Mucosa of descending colon (tissue), 3 donors: ENCODE measurements around the gene BEGAIN. TPM values are rescaled to one million over a fixed set of nuclear protein-coding genes. Genes with fewer than 3 reads are reported as not detected.

Experiments
- ATAC-seq: fragments of 200-7000 bp; cut with Tn5 transposase; one replicate; pipeline ENCODE4 v1.9.1; 2020; ENCODE audit warnings: mild to moderate bottlenecking, moderate library complexity
- DNase-seq, 3 donors: peaks; one replicate each; pipeline ENCODE4 v3.0.0-alpha.2; 2020
- H3K36me3 ChIP-seq: fragments of 200-600 bp; one replicate; pipeline ENCODE4 v1.8.0; 2021; ENCODE audit warnings: low read depth, mild to moderate bottlenecking
- H3K4me1 ChIP-seq: fragments of 200-600 bp; one replicate; pipeline ENCODE4 v1.8.0; 2021; ENCODE audit warnings: low read depth, mild to moderate bottlenecking
- H3K4me3 ChIP-seq: fragments of 200-600 bp; one replicate; pipeline ENCODE4 v1.8.0; 2021; ENCODE audit warnings: mild to moderate bottlenecking
- H3K9me3 ChIP-seq: fragments of 200-600 bp; one replicate; pipeline ENCODE4 v1.8.0; 2021; ENCODE audit warnings: mild to moderate bottlenecking
- intact Hi-C, 2 donors: fragments of 100-400 bp; cut with DNase I in 1 of 2; cut with micrococcal nuclease in 1 of 2; formaldehyde crosslinking; loops; one replicate each; pipeline versions ENCODE4 v1.11.0 to v1.11.1; 2022; cut with DNase I, micrococcal nuclease
- total RNA-seq, 3 donors: library from RNA; stranded (reverse); fragmentation: NEBNext Ultra II Directional in 2 of 3; extraction: Animal tissue kit (Norgen Biotek cat#: 25700) in 2 of 3; gene quantifications; one replicate each; pipeline versions ENCODE4 v1.2.1 to v1.2.4, GENCODE V29; 2021 to 2023
- TF ChIP-seq, protein P1 (sequence below): fragments of 200-600 bp; IDR thresholded peaks from one replicate; pipeline ENCODE4 v1.8.0; 2022; ENCODE audit warnings: antibody characterized with exemption, mild to moderate bottlenecking
- donor health status: DM: no; HTN: no; CAD: no; lungs with moderate emphysema.
- donor health status: DM: no; HTN: no; CAD: no.
- donor health status: DM: no; HTN: yes; CAD: no.

BEGAIN gene
- total RNA-seq, 3 donors from 2014 or later, result 0.75 to 2.5 (median 1.1) TPM

DNA sequence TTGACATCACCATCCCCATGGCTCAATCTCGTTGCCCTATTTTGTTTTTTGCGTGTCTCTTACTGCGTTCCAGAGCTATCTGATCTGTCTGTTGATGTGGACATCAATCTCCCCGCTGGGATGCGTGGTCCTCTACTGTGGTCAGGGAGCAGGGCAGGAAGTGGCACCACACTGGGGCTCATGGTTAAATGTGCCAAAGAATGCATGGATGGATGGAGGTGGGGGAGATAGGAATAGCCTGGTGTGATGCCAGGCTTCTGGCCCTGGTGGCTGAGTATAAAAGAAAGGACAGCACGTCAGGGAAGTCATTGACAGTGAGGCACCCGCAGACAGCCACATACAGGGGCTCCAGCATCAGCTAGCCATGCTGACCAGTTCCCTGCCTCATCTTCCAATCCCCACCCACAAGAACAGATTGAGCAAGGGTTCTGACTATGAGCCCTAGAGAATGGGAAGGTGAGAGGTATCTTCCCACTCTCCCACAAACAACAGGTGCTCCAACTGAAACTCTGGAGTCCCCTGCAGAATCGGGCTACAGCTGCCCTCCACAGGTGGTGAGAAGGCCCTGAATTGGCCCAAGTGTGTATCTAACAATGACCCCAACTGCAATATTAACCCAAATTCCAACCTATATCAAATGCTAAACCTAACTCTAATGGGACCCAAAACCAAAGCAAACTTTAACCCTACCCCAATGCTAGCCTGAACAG lies 2.7 kb upstream of the BEGAIN start:
- DNase-seq (no peak), ATAC-seq (no peak)
- H3K4me1 ChIP-seq, result peaks cover 3% of the 10 kb centered on the region
- intact Hi-C loops, result no loop called here
- H3K4me3 ChIP-seq, result no peak overlapping the region
- no peaks in the 10 kb centered on the region for H3K36me3 ChIP-seq
- TF ChIP-seq, protein P1, sequence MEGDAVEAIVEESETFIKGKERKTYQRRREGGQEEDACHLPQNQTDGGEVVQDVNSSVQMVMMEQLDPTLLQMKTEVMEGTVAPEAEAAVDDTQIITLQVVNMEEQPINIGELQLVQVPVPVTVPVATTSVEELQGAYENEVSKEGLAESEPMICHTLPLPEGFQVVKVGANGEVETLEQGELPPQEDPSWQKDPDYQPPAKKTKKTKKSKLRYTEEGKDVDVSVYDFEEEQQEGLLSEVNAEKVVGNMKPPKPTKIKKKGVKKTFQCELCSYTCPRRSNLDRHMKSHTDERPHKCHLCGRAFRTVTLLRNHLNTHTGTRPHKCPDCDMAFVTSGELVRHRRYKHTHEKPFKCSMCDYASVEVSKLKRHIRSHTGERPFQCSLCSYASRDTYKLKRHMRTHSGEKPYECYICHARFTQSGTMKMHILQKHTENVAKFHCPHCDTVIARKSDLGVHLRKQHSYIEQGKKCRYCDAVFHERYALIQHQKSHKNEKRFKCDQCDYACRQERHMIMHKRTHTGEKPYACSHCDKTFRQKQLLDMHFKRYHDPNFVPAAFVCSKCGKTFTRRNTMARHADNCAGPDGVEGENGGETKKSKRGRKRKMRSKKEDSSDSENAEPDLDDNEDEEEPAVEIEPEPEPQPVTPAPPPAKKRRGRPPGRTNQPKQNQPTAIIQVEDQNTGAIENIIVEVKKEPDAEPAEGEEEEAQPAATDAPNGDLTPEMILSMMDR, result no peak
- H3K9me3 ChIP-seq, result no peaks in the 10 kb centered on the region

DNA sequence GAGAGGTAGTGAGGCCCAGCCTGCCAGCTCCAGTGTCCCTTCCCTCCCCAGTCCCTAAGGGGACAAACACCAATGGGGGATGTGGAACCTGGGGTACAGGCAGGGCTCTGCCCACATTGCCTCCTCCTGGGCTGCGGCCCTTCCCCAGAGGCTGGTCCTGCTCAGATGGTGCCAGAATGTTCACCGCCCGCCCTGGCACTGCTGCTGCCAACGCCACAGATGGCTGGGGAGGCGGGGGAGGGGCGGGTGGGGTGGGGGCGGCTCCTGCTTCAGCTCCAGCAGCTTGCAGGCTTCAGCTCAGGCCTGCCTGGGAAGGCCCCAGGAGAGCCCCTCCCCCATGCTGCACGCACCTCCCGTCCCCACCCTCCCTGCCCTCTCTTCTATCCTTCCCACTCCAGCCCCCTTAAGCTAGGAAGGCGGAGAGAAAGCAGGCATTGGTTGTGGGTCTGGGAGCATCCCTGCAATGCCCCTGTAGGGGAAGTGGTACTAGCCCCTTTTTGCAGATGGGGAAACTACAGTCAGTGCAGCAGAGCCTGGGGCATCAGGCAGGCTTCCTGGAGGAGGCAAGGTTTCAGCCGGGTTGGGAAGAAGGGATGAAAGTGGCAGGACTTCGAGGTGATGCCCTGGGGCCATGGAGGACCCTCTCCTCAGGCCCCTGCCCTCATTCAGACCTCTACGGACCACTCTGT lies 2.0 kb upstream of the BEGAIN start:
- intact Hi-C loops, result no loop called here
- ATAC-seq, result no peak
- peak in 1 of 3 donors; percentile 15 for DNase-seq
- H3K36me3 ChIP-seq, result no peaks in the 10 kb centered on the region
- TF ChIP-seq, protein P1, result no peak
- no peaks in the 10 kb centered on the region for H3K9me3 ChIP-seq
- peaks cover 3% of the 10 kb centered on the region for H3K4me1 ChIP-seq
- H3K4me3 ChIP-seq, result no peak overlapping the region

DNA sequence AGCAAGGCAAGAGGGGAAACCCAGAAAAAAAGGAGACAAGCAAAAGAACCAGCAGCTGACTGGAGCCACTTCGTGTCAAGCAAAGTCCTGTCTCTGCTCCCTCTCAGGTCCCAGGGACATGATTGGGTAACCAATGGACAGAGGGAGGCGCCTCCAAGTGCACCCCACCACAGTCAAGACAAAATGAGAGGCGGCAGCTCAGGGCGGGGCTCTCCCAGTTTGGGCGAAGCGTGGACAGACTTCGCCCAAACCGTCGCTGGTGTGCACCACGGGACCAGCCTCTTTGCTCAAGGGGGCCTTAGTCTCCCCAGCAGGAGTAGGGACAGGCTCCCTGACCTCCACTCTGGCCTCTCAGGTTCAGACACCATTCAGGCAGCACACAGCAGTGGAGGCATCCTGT lies 1.5 kb upstream of the BEGAIN start:
- Histone ChIP-seq H3K9me3 (no peaks in the 10 kb centered on the region), H3K4me3 (no peak overlapping the region), H3K4me1 (peaks cover 3% of the 10 kb centered on the region), H3K36me3 (no peaks in the 10 kb centered on the region)
- TF ChIP-seq, protein P1, result no peak
- ATAC-seq, result no peak
- DNase-seq, result peak in 1 of 3 donors; percentile 16
- intact Hi-C loops, result no loop called here

DNA sequence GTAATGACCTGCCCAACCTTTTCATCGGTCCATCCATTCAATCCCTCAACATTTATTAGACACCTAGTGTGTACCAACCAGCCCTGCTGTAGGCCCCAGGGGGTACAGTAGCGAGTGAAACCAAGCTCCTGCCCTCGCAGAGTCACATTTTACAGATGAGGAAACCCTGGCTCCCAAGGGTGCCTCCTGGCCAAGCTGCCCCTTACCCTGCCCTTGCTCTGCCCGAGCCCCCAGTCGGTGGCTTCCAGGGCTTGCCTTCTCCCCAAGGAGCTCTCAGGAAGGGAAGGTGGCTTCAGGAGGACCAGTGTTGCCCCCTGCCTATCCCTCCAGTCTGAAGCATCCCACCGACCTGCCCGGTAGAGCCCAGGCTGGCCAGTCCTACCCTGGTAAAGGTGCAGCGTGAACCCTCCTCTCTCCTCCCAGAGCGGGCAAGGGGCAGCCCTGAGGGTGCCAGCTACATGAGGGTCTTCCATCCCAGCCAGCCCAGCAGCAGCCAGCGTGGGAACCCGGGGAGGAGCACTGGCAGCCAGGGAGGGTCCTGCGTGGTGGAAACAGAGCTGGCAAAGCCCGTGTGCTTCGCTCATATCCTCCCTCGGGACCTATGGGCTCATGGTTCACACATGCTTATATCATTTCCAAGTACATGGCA lies 670 bp upstream of the BEGAIN start:
- Histone ChIP-seq H3K4me3 (no peak overlapping the region), H3K36me3 (no peaks in the 10 kb centered on the region), H3K4me1 (peaks cover 3% of the 10 kb centered on the region), H3K9me3 (no peaks in the 10 kb centered on the region)
- DNase-seq, result peak in 1 of 3 donors; percentile 24
- intact Hi-C loops, result no loop called here
- ATAC-seq, result no peak
- TF ChIP-seq, protein P1, result no peak

DNA sequence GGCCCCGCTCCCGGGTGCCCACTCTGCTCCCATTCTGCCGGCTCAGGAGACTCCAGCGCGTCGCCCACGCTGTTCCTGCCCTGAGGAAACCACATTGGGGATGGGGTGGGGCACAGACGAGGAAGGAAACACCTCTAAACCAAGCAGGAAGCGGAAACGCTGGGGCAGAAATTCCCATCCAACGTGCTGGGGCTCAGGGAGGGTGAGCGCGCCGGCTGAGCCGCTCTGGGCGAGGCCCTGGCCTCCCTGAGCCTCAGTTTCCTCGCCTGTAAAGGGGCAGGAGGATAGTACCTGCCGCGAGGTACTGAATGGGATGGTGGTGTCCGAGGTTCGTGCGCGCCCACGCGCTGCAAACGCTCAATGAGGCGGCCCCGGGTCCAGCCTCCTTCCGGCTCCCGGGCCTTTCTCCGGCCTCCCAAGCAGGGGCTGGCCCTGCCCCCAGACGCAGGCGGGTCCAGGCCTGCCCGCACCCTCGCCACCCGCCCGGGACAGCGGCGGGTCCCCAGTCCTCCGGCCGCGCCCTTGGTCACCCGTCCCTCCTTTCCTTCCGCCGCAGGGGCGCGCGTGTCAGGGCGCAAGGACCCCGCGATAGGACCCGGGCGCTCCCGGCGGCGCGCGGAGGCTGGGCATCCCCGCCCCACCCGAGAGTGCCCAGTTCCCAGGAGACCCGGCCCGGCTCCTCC lies 673 bp downstream of the BEGAIN start:
- Histone ChIP-seq H3K36me3 (no peaks in the 10 kb centered on the region), H3K4me1 (peaks cover 3% of the 10 kb centered on the region), H3K4me3 (peak overlapping the region; percentile 30), H3K9me3 (no peaks in the 10 kb centered on the region)
- ATAC-seq (peak; percentile 80), DNase-seq (peak; percentile 55 to 67 (median 58))
- TF ChIP-seq, protein P1, result no peak
- intact Hi-C loops, result no loop called here
